ENCODE data around the gene LAYN. TPM values are rescaled to one million over a fixed set of nuclear protein-coding genes. Genes with fewer than 3 reads are reported as not detected.

The LAYN gene
- total and polyA plus RNA-seq, 2 of the 4 experiments (the other 2 are of a cell fraction), result 92.5 to 118 TPM

DNA sequence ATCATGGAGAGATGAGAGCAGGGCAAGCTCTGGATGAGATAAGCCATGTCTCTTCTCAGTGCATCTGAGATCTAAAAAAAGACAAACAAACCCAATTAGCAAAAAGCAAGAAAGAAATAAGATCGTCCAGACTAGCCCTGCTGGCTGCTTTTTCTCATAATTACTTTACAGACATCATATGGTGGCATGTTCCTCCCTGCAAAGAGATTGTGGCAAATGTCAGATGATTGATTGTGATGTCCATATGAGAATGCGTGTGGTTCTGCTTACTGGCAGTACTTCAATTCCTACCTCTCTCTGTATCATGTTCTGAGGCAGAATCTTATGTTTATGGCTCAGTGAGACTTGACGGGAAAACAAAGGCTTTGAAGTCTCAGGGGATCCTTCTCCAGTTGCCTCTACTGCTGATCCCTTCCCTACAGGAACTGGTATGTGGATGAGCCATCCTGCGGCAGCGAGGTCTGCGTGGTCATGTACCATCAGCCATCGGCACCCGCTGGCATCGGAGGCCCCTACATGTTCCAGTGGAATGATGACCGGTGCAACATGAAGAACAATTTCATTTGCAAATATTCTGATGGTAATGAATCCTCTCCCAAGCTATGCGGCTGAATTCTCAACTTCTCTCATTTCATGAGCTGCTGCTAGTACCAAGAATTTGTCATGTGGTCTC, 8.8 kb downstream of the LAYN start:
- WGBS, 2 experiments (ENCODE audit: extremely low coverage in 2 of 2, insufficient read length in 1 of 2), result 83% methylated on average over 2 of the region's 11 CpGs; no CpG with 5 or more reads in 1 of the 2 experiments
- Histone ChIP-seq H2BK20ac (ENCODE audit: low read depth, low read length) (no peak overlapping the region), H3K27ac (ENCODE audit: insufficient read depth, low read length) (peak overlapping the region; percentile 51; the same call in 1 of the 2 replicates)

More for the DNA sequence above, 8.8 kb downstream of the LAYN start:
- intact Hi-C loops (cut with micrococcal nuclease), result no loop called here
- Histone ChIP-seq H2BK120ac (ENCODE audit: low read depth, low read length) (no peak overlapping the region), H3K79me1 (ENCODE audit: low read depth in 1 of 2, low read length in 2 of 2) (peaks cover 51 to 76% of the 10 kb centered on the region in 2 experiments), H3K18ac (ENCODE audit: low read depth, low read length) (peak overlapping the region; percentile 63), H3K56ac (ENCODE audit: extremely low read depth, insufficient read depth, low read length) (no peak overlapping the region), H4K20me1 (ENCODE audit: insufficient read depth, low read length) (no peaks in the 10 kb centered on the region), H2AFZ (replicated peaks; ENCODE audit: low read length, poor library complexity) (no peak overlapping the region), H2AK9ac (replicated peaks; ENCODE audit: low read depth, low read length, poor library complexity) (no peak overlapping the region), H3K9me3 (ENCODE audit: control insufficient read depth, insufficient read depth, low read length) (no peaks in the 10 kb centered on the region), H3K9me1 (ENCODE audit: insufficient read depth, low read length) (peaks cover 42% of the 10 kb centered on the region), H3K27me3 (ENCODE audit: control insufficient read depth, insufficient read depth, low read length) (no peaks in the 10 kb centered on the region), H2BK5ac (ENCODE audit: low read depth, low read length, poor library complexity, severe bottlenecking) (peak overlapping the region; percentile 41), H4K8ac (ENCODE audit: low read depth in 2 of 2, low read length in 2 of 2) (peak overlapping the region in 1 of 2 experiments; percentile 3; a peak in 1 of 4 replicates), H3K23ac (ENCODE audit: low read depth, low read length) (no peak overlapping the region), H2AK5ac (ENCODE audit: low read depth, low read length) (no peak overlapping the region), H4K91ac (ENCODE audit: insufficient read depth, low read depth, low read length) (no peak overlapping the region; the same call in 1 of the 2 replicates), H2BK15ac (ENCODE audit: low read depth, low read length) (no peak overlapping the region), H3K9ac (ENCODE audit: low read depth, low read length) (peak overlapping the region; percentile 1; the same call in 1 of the 2 replicates), H3K14ac (replicated peaks; ENCODE audit: low read depth, low read length) (no peak overlapping the region), H3K4me2 (ENCODE audit: low read depth, low read length) (no peak overlapping the region), H3K4me1 (ENCODE audit: control insufficient read depth, insufficient read depth, low read length) (peaks cover 20% of the 10 kb centered on the region), H3K4me3 (ENCODE audit: insufficient read depth, low read depth, low read length) (no peak overlapping the region), H4K5ac (ENCODE audit: low read depth, low read length) (peak overlapping the region; percentile 47), H3K4ac (ENCODE audit: low read depth, low read length) (no peak overlapping the region; the same call in 1 of the 2 replicates), H3K36me3 (ENCODE audit: control insufficient read depth, insufficient read depth, low read length) (peaks cover 55% of the 10 kb centered on the region)
- TF ChIP-seq RAD21 (IDR thresholded peaks at IDR 0.05; ENCODE audit: low read length), result no peak
- TF ChIP-seq POLR2A (IDR thresholded peaks at IDR 0.05; ENCODE audit: low read depth, low read length), result no peak
- TF ChIP-seq NFE2L2 (IDR thresholded peaks at IDR 0.05; ENCODE audit: low read depth, low read length), result no peak
- TF ChIP-seq BHLHE40 (IDR thresholded peaks at IDR 0.05; ENCODE audit: low read depth, low read length), result no peak
- TF ChIP-seq MAZ (IDR thresholded peaks at IDR 0.05; ENCODE audit: borderline replicate concordance, low read depth, low read length), result no peak
- TF ChIP-seq USF2 (IDR thresholded peaks at IDR 0.05; ENCODE audit: low read depth, low read length), result no peak
- no peak for TF ChIP-seq CHD1 (IDR thresholded peaks at IDR 0.05; ENCODE audit: low read depth, low read length)
- TF ChIP-seq MXI1 (IDR thresholded peaks at IDR 0.05; ENCODE audit: borderline replicate concordance, low read depth, low read length), result no peak
- no peak for TF ChIP-seq FOS (IDR thresholded peaks at IDR 0.05; ENCODE audit: low read depth, low read length)
- TF ChIP-seq, protein P1, sequence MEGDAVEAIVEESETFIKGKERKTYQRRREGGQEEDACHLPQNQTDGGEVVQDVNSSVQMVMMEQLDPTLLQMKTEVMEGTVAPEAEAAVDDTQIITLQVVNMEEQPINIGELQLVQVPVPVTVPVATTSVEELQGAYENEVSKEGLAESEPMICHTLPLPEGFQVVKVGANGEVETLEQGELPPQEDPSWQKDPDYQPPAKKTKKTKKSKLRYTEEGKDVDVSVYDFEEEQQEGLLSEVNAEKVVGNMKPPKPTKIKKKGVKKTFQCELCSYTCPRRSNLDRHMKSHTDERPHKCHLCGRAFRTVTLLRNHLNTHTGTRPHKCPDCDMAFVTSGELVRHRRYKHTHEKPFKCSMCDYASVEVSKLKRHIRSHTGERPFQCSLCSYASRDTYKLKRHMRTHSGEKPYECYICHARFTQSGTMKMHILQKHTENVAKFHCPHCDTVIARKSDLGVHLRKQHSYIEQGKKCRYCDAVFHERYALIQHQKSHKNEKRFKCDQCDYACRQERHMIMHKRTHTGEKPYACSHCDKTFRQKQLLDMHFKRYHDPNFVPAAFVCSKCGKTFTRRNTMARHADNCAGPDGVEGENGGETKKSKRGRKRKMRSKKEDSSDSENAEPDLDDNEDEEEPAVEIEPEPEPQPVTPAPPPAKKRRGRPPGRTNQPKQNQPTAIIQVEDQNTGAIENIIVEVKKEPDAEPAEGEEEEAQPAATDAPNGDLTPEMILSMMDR (conservative IDR thresholded peaks at IDR 0.05; ENCODE audit: low read depth, low read length), result no peak
- TF ChIP-seq RFX5 (IDR thresholded peaks at IDR 0.05; ENCODE audit: low read depth, low read length), result no peak
- TF ChIP-seq ELK1 (IDR thresholded peaks at IDR 0.05; ENCODE audit: borderline replicate concordance, low read depth, low read length), result no peak
- TF ChIP-seq RCOR1 (IDR thresholded peaks at IDR 0.05; ENCODE audit: insufficient replicate concordance, low read length), result no peak
- BruUV-seq (replicated peaks), result no TSS peak
- dilution Hi-C loops (cut with HindIII; ENCODE audit: low sequenced_read_pairs, unreplicated experiment), result no loop called here
- ChIA-PET POLR2A (ENCODE audit: unreplicated experiment) (no interaction called here), CTCF (interaction anchor here (1.3 kb wide), 1 partner anchor 94 kb away, joined by 4 read pairs; no protein-coding TSS in a partner anchor)
- ATAC-seq (ENCODE audit: low read depth) (no peak), DNase-seq (no peak)
- in situ Hi-C loops (cut with MboI; ENCODE audit: low sequenced_read_pairs), result no loop called here

Measured in IMR-90 (cell line).